Tibial artery (tissue), 4 donors: Measurements from ENCODE around the gene TSHZ2.
A peak's percentile ranks its signal among the peaks of the same experiment; 100 is the strongest.
"Not testable (repeated sequence)": the region's sequence is repeated elsewhere in the genome, so short reads cannot be mapped to it uniquely, and the experiment has no call there.

Experiments
- DNase-seq, 2 donors: peaks; one replicate each; pipeline ENCODE4 v3.0.0-alpha.2; 2019
- H3K27ac ChIP-seq, 2 donors: fragments of 200-600 bp; sonication (generic) in 1 of 2; 1 replicate in 1 of 2; 2 replicates in 1 of 2; pipeline ENCODE4 v1.5.1; 2018 to 2019; ENCODE audit warnings: mild to moderate bottlenecking in 1 of 2
- H3K27me3 ChIP-seq, 2 donors: fragments of 200-600 bp; sonication (generic) in 1 of 2; one replicate each; pipeline versions ENCODE4 v1.5.1 to v1.6.0; 2016 to 2019
- H3K36me3 ChIP-seq, 3 donors: fragments of 200-600 bp; sonication (generic) in 2 of 3; one replicate each; pipeline ENCODE4 v1.5.1; 2016 to 2019; ENCODE audit warnings: mild to moderate bottlenecking in 2 of 3
- H3K4me1 ChIP-seq, 4 donors: fragments of 200-600 bp; sonication (generic) in 2 of 4; 1 replicate in 3 of 4; 2 replicates in 1 of 4; pipeline ENCODE4 v1.5.1; 2016 to 2019
- H3K4me3 ChIP-seq, 2 donors: fragments of 200-600 bp; sonication (generic) in 1 of 2; 1 replicate in 1 of 2; 2 replicates in 1 of 2; pipeline ENCODE4 v1.5.1; 2018 to 2019; ENCODE audit warnings: mild to moderate bottlenecking in 2 of 2
- H3K9me3 ChIP-seq, 3 donors: fragments of 200-600 bp; sonication (generic) in 1 of 3; one replicate each; pipeline ENCODE4 v1.5.1; 2016 to 2019
- intact Hi-C: fragments of 100-400 bp; cut with DNase I; formaldehyde crosslinking; loops from one replicate; pipeline ENCODE4 v1.15.0; 2023; ENCODE audit warnings: low total_unique reads
- TF ChIP-seq, protein P1 (sequence below), 2 experiments: fragments of 200-600 bp in 1 of 2; fragments of 450-650 bp in 1 of 2; IDR thresholded peaks; one replicate each; pipeline ENCODE4 v1.5.1; 2017 to 2019; ENCODE audit warnings: antibody characterized with exemption in 2 of 2, mild to moderate bottlenecking in 1 of 2, moderate library complexity in 1 of 2

The TSHZ2 gene

GRCh38 chr20:53084408-53084997, 112.3 kb downstream of the TSHZ2 start:
- TF ChIP-seq, protein P1, sequence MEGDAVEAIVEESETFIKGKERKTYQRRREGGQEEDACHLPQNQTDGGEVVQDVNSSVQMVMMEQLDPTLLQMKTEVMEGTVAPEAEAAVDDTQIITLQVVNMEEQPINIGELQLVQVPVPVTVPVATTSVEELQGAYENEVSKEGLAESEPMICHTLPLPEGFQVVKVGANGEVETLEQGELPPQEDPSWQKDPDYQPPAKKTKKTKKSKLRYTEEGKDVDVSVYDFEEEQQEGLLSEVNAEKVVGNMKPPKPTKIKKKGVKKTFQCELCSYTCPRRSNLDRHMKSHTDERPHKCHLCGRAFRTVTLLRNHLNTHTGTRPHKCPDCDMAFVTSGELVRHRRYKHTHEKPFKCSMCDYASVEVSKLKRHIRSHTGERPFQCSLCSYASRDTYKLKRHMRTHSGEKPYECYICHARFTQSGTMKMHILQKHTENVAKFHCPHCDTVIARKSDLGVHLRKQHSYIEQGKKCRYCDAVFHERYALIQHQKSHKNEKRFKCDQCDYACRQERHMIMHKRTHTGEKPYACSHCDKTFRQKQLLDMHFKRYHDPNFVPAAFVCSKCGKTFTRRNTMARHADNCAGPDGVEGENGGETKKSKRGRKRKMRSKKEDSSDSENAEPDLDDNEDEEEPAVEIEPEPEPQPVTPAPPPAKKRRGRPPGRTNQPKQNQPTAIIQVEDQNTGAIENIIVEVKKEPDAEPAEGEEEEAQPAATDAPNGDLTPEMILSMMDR (IDR thresholded peaks at IDR 0.05) = no peak
- Histone ChIP-seq H3K36me3 (no peaks in the 10 kb centered on the region), H3K27ac (no peak overlapping the region), H3K27me3 (no peaks in the 10 kb centered on the region), H3K4me3 (no peak overlapping the region), H3K9me3 (no peaks in the 10 kb centered on the region), H3K4me1 (peaks cover 0 to 2% (median 0%) of the 10 kb centered on the region in 4 donors)
- intact Hi-C loops = no loop called here
- no peak for DNase-seq

- no peak overlapping the region for H3K4me3 ChIP-seq
- no peak overlapping the region for H3K27ac ChIP-seq
- no peaks in the 10 kb centered on the region for H3K27me3 ChIP-seq
- no peaks in the 10 kb centered on the region for H3K9me3 ChIP-seq
- H3K36me3 ChIP-seq = no peaks in the 10 kb centered on the region
- H3K4me1 ChIP-seq = no peaks in the 10 kb centered on the region
- no peak for DNase-seq
- TF ChIP-seq, protein P1 (IDR thresholded peaks at IDR 0.05) = no peak
- intact Hi-C loops = no loop called here
These were observed 113.6 kb downstream of the TSHZ2 start for GRCh38 chr20:53085720-53086119.

DNA sequence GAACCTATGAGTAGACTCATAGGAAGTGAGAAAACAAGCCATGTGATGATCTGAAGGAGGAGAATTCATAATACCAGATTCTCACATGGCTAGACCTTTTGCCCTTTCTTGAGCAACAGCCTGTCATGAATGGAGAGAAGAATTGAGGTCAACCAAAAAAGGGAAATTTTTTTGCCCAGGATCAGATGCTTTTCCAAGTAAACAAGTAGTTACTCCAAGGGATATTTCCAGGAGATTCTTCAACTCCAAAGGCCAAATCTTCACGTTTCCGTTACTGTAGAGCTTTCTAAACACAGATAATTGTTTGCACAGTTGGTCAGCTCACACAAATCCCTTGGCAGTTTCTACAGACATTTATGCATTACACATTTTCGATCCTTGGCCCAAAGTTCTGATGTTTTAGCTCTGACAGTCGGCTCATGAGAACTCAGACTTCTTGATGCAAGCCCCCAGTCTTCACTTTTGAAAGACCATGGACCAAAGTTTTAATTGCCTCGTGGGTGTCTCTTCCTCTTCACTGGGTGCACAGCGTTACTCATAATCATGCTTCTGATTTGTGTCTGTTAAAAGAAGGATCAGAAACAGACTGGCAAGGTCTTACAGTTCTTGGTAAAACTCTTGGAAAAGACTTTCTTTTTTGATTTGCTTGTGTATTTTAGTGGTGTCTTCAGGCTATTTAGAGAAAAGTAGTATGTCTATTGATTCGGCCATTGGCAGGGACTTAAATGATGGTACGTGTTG, 115.0 kb downstream of the TSHZ2 start:
- Histone ChIP-seq H3K4me3 (no peak overlapping the region), H3K27ac (no peak overlapping the region), H3K9me3 (no peaks in the 10 kb centered on the region), H3K27me3 (no peaks in the 10 kb centered on the region), H3K36me3 (no peaks in the 10 kb centered on the region), H3K4me1 (no peaks in the 10 kb centered on the region)
- intact Hi-C loops = no loop called here
- TF ChIP-seq, protein P1 (IDR thresholded peaks at IDR 0.05) = no peak
- DNase-seq = peak in 1 of 2 donors; percentile 56

DNA sequence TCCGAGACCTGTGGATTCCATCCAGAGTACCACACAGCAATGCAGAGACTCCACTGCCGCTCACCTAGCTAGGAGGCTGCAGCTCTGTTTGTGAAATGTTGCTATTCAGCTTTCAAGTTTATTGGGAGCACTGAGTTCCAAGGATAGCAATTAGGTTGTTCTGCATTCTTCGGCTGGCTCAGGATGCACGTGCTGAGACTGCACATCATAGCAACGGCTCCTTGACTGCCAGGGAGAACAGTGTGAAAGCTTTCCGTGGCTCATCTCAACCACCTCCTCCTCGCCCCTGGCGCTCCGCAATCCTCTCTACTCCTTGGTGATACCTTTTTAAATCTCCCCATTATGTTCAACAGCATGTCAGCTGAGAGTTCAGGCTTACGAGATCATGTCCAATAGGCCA, 116.6 kb downstream of the TSHZ2 start:
- TF ChIP-seq, protein P1 (IDR thresholded peaks at IDR 0.05) = no peak
- H3K27me3 ChIP-seq = no peaks in the 10 kb centered on the region
- intact Hi-C loops = no loop called here
- H3K4me1 ChIP-seq = no peaks in the 10 kb centered on the region
- no peaks in the 10 kb centered on the region for H3K9me3 ChIP-seq
- H3K27ac ChIP-seq = no peak overlapping the region
- peak in 1 of 2 donors; percentile 42 for DNase-seq
- no peaks in the 10 kb centered on the region for H3K36me3 ChIP-seq
- no peak overlapping the region for H3K4me3 ChIP-seq

GRCh38 chr20:53089851-53090250, 117.7 kb downstream of the TSHZ2 start:
- H3K27ac ChIP-seq, H3K4me1 ChIP-seq, intact Hi-C loops, DNase-seq, H3K27me3 ChIP-seq, H3K36me3 ChIP-seq, H3K9me3 ChIP-seq, H3K4me3 ChIP-seq: not testable (repeated sequence)

DNA sequence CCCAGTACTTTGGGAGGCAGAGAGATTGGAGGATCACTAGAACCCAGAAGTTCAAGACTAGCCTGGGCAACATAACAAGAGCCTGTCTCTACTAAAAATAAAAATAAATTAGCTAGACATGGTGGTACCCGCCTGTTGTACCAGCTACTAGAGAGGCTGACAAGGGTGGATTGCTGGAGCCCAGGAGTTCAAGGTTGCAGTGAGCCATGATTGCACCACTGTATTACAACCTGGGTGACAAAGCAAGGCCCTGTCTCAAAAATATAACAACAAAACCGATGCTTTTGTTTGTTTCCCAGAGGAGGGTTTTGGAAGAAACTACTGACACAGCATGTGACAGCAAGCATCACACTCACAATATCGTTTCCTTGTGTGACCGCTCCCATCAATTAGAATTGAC, 119.6 kb downstream of the TSHZ2 start:
- DNase-seq = no peak
- Histone ChIP-seq H3K27ac (no peak overlapping the region), H3K27me3 (no peaks in the 10 kb centered on the region), H3K4me3 (no peak overlapping the region), H3K36me3 (no peaks in the 10 kb centered on the region), H3K4me1 (no peaks in the 10 kb centered on the region), H3K9me3 (no peaks in the 10 kb centered on the region)
- TF ChIP-seq, protein P1 (IDR thresholded peaks at IDR 0.05) = no peak
- intact Hi-C loops = no loop called here
